Stomach smooth muscle (tissue), 2 donors: ENCODE measurements around the gene SPATA31E1.

ENCODE experiments used
- H3K27ac ChIP-seq: one replicate; pipeline ENCODE4 v1.7.0; 2013; ENCODE audit warnings: mild to moderate bottlenecking, low read length, inconsistent platforms
- H3K27me3 ChIP-seq, 2 donors: one replicate each; pipeline ENCODE4 v1.7.0; 2013; ENCODE audit warnings: low read length in 2 of 2; ENCODE audit not compliant: insufficient read depth in 2 of 2, control insufficient read depth in 1 of 2
- H3K36me3 ChIP-seq, 2 donors: one replicate each; pipeline ENCODE4 v1.7.0; 2013; ENCODE audit warnings: low read length in 2 of 2; ENCODE audit not compliant: control insufficient read depth in 2 of 2, insufficient read depth in 2 of 2
- H3K4me1 ChIP-seq: one replicate; pipeline ENCODE4 v1.7.0; 2013; ENCODE audit warnings: low read length; ENCODE audit not compliant: control insufficient read depth, insufficient read depth
- H3K4me3 ChIP-seq, 2 donors: one replicate each; pipeline ENCODE4 v1.7.0; 2013; ENCODE audit warnings: low read length in 2 of 2
- H3K9ac ChIP-seq, 2 donors: one replicate each; pipeline ENCODE4 v1.7.0; 2013; ENCODE audit warnings: low read length in 2 of 2, mild to moderate bottlenecking in 1 of 2
- H3K9me3 ChIP-seq, 2 donors: one replicate each; pipeline ENCODE4 v1.7.0; 2013; ENCODE audit warnings: low read length in 2 of 2; ENCODE audit not compliant: control insufficient read depth in 2 of 2
- donor health status: healthy.
- donor health status: Pancreatic carcinoma.

Gene SPATA31E1

DNA sequence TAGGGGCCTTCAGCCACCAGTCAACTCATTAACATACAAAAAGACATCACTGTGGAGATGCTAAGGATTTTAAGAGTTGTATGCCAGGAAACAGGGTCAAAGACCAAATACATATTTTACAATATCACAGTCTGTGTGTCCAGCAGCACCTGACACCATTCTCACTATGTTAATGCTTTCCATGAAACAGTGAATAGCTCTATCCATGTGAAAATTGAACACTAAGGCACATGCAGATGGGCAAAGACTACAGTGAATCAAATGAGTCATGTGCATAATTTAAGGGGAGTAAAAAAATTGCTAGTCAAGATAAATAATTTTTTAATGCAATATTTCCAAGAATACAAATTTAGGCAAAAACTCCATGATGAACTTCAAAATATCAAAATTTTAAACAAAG lies 7.6 kb upstream of the SPATA31E1 start:
- Histone ChIP-seq H3K4me3 (no peak overlapping the region), H3K27me3 (no peaks in the 10 kb centered on the region), H3K36me3 (no peaks in the 10 kb centered on the region)

GRCh38 chr9:87875831-87876545 lies 6.7 kb upstream of the SPATA31E1 start:
- Histone ChIP-seq H3K4me1 (peaks cover 26% of the 10 kb centered on the region), H3K4me3 (no peak overlapping the region), H3K9me3 (peaks cover 0 to 5% of the 10 kb centered on the region in 2 donors), H3K9ac (no peak overlapping the region), H3K36me3 (no peaks in the 10 kb centered on the region), H3K27ac (no peak overlapping the region), H3K27me3 (no peaks in the 10 kb centered on the region)

More for the DNA sequence above, 7.6 kb upstream of the SPATA31E1 start:
- Histone ChIP-seq H3K27ac (no peak overlapping the region), H3K4me1 (peaks cover 26% of the 10 kb centered on the region), H3K9me3 (peaks cover 0 to 5% of the 10 kb centered on the region in 2 donors), H3K9ac (no peak overlapping the region)

DNA sequence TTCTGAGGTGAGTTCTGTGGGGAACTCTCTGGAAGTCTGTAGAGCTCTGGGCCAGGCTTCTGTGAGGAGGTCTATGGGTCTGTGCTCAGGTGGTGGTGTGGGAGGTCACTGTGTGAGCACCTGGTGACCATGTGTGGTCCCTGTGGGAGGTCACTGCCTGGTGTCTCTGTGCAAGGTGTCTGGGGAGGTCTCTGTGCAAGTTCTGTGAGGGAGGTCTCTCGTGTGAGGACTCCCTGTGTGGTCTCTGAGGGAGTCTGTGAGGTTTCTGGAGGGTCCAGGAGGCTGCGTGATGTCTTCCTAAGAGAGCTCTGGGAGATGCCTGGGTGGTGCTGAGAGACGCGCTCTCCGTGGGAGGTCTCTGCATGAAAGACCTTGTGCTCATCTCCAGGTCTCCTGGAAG lies 6.0 kb upstream of the SPATA31E1 start:
- H3K27ac ChIP-seq = no peak overlapping the region

GRCh38 chr9:87878989-87879511 lies 3.6 kb upstream of the SPATA31E1 start:
- Histone ChIP-seq H3K27me3 (no peaks in the 10 kb centered on the region), H3K4me1 (peaks cover 5% of the 10 kb centered on the region), H3K27ac (no peak overlapping the region), H3K9me3 (peaks cover 0 to 5% of the 10 kb centered on the region in 2 donors), H3K9ac (no peak overlapping the region), H3K4me3 (no peak overlapping the region), H3K36me3 (no peaks in the 10 kb centered on the region)

More for the DNA sequence above, 6.0 kb upstream of the SPATA31E1 start:
- Histone ChIP-seq H3K36me3 (no peaks in the 10 kb centered on the region), H3K4me1 (peaks cover 20% of the 10 kb centered on the region), H3K9ac (no peak overlapping the region), H3K27me3 (no peaks in the 10 kb centered on the region), H3K9me3 (peaks cover 0 to 5% of the 10 kb centered on the region in 2 donors), H3K4me3 (no peak overlapping the region)

GRCh38 chr9:87880116-87880515 lies 2.6 kb upstream of the SPATA31E1 start:
- H3K27me3 ChIP-seq = no peaks in the 10 kb centered on the region
- H3K27ac ChIP-seq = no peak overlapping the region
- H3K9ac ChIP-seq = no peak overlapping the region
- H3K9me3 ChIP-seq = peaks cover 0 to 5% of the 10 kb centered on the region in 2 donors
- H3K4me3 ChIP-seq = no peak overlapping the region
- no peaks in the 10 kb centered on the region for H3K36me3 ChIP-seq
- H3K4me1 ChIP-seq = peaks cover 3% of the 10 kb centered on the region

DNA sequence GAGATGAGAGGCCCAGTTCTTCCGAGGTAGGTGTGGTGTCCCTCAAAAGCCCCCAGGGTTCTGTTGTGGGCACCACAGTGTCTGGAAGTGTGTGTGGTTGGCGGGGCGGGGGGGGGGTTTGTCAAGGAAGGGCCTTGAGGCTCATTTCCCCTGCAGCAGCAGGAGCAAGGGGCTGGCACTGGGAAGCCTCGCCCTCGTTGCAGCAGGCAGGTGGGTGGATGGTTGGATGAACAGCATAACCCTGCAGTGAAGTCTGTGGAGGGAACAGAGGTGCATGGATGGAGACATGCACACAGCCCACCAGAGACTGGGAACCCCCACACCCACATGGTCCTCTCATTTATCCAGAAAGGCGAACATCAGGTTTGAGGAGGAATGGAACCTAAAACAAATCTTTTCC lies 2.0 kb upstream of the SPATA31E1 start:
- no peaks in the 10 kb centered on the region for H3K27me3 ChIP-seq
- H3K9ac ChIP-seq = no peak overlapping the region
- H3K9me3 ChIP-seq = peaks cover 0 to 5% of the 10 kb centered on the region in 2 donors
- no peak overlapping the region for H3K27ac ChIP-seq
- no peak overlapping the region for H3K4me3 ChIP-seq
- no peaks in the 10 kb centered on the region for H3K36me3 ChIP-seq
- H3K4me1 ChIP-seq = peaks cover 3% of the 10 kb centered on the region

GRCh38 chr9:87883274-87883673 lies 597 bp downstream of the SPATA31E1 start:
- H3K4me1 ChIP-seq = no peaks in the 10 kb centered on the region
- no peak overlapping the region for H3K9ac ChIP-seq
- H3K4me3 ChIP-seq = no peak overlapping the region
- H3K36me3 ChIP-seq = no peaks in the 10 kb centered on the region
- H3K27me3 ChIP-seq = no peaks in the 10 kb centered on the region
- H3K27ac ChIP-seq = no peak overlapping the region
- H3K9me3 ChIP-seq = no peaks in the 10 kb centered on the region

GRCh38 chr9:87883990-87884389 lies 1.3 kb downstream of the SPATA31E1 start:
- no peak overlapping the region for H3K27ac ChIP-seq
- no peaks in the 10 kb centered on the region for H3K4me1 ChIP-seq
- H3K27me3 ChIP-seq = no peaks in the 10 kb centered on the region
- no peak overlapping the region for H3K9ac ChIP-seq
- no peaks in the 10 kb centered on the region for H3K9me3 ChIP-seq
- no peak overlapping the region for H3K4me3 ChIP-seq
- no peaks in the 10 kb centered on the region for H3K36me3 ChIP-seq

- Histone ChIP-seq H3K4me3 (no peak overlapping the region), H3K4me1 (no peaks in the 10 kb centered on the region), H3K36me3 (no peaks in the 10 kb centered on the region)
Observed at GRCh38 chr9:87884578-87885459, 2.1 kb downstream of the SPATA31E1 start.

DNA sequence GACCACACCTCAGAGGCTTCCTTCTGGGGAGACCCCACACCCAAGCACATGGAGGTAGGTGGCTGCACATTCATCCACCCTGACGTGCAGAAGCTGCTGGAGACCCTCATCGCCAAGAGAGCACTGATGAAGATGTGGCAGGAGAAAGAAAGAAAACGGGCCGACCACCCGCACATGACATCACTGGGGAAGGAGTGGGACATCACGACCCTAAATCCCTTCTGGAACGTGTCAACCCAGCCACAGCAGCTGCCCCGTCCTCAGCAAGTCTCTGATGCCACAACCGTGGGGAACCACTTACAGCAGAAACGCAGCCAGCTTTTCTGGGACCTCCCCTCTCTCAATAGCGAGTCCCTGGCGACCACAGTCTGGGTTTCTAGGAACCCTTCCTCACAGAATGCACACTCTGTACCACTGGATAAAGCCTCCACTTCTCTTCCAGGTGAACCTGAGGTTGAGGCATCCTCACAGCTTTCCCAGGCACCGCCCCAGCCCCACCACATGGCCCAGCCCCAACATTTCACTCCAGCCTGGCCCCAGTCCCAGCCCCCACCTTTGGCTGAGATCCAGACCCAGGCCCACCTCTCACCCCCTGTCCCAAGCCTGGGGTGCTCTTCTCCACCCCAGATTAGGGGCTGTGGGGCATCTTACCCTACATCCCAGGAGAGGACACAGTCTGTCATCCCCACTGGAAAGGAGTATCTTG lies 3.0 kb downstream of the SPATA31E1 start:
- H3K4me3 ChIP-seq = no peak overlapping the region
- no peaks in the 10 kb centered on the region for H3K4me1 ChIP-seq
- H3K36me3 ChIP-seq = no peaks in the 10 kb centered on the region
- no peak overlapping the region for H3K9ac ChIP-seq
- no peaks in the 10 kb centered on the region for H3K9me3 ChIP-seq
- no peaks in the 10 kb centered on the region for H3K27me3 ChIP-seq
- no peak overlapping the region for H3K27ac ChIP-seq

More at GRCh38 chr9:87884578-87885459, 2.1 kb downstream of the SPATA31E1 start:
- H3K27ac ChIP-seq = no peak overlapping the region
- no peaks in the 10 kb centered on the region for H3K27me3 ChIP-seq
- no peaks in the 10 kb centered on the region for H3K9me3 ChIP-seq
- H3K9ac ChIP-seq = no peak overlapping the region
